VCaP (cell line): Measurements from ENCODE around the gene ROBO1.

Experiments used
- H3K27ac ChIP-seq: fragments of 450-650 bp; 2 replicates; pipeline ENCODE4 v1.5.1; 2017
- TF ChIP-seq, protein P1 (sequence below): fragments of 450-650 bp; conservative IDR thresholded peaks from 2 replicates; pipeline ENCODE4 v1.5.1; 2017; ENCODE audit warnings: mild to moderate bottlenecking, moderate library complexity

ROBO1 gene

DNA sequence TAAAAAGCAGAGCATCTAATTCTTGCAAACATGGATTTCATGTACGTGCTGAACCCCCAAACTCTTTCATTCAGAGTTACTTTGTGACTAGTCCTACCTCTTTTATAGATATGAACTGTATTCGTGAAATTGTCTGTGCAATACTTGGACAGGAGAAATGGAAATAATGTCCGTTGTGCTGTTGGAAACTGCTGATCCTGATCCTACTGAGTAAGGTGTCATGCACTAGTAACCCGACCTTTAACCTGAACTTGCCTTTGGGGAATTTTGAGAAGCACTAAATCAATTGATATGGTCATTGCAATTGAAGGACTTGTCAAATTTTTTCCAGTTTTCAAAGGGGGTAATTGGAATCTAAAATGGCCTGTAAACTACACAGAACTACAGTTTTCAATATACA lies 856.4 kb downstream of the ROBO1 start:
- TF ChIP-seq, protein P1, sequence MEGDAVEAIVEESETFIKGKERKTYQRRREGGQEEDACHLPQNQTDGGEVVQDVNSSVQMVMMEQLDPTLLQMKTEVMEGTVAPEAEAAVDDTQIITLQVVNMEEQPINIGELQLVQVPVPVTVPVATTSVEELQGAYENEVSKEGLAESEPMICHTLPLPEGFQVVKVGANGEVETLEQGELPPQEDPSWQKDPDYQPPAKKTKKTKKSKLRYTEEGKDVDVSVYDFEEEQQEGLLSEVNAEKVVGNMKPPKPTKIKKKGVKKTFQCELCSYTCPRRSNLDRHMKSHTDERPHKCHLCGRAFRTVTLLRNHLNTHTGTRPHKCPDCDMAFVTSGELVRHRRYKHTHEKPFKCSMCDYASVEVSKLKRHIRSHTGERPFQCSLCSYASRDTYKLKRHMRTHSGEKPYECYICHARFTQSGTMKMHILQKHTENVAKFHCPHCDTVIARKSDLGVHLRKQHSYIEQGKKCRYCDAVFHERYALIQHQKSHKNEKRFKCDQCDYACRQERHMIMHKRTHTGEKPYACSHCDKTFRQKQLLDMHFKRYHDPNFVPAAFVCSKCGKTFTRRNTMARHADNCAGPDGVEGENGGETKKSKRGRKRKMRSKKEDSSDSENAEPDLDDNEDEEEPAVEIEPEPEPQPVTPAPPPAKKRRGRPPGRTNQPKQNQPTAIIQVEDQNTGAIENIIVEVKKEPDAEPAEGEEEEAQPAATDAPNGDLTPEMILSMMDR: no peak
- H3K27ac ChIP-seq: no peak overlapping the region

DNA sequence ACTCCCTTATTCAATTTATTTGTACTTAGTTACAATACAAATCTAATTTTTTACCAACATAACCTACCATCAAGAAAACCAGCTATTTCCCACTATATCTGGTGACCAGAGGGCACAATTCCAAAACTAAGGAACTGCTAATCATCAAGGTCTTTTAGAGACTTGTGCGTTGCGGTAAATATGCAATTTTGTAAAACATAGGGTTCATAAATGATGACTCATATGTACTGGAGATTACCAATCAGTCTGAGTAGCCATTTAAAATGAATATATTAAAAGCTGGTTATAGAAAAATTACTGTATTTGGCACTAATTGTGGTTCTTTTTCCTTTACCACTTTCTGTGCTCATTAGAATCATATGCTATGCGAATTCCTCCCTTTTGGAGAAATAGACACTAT lies 859.6 kb downstream of the ROBO1 start:
- TF ChIP-seq, protein P1: no peak
- no peak overlapping the region for H3K27ac ChIP-seq

DNA sequence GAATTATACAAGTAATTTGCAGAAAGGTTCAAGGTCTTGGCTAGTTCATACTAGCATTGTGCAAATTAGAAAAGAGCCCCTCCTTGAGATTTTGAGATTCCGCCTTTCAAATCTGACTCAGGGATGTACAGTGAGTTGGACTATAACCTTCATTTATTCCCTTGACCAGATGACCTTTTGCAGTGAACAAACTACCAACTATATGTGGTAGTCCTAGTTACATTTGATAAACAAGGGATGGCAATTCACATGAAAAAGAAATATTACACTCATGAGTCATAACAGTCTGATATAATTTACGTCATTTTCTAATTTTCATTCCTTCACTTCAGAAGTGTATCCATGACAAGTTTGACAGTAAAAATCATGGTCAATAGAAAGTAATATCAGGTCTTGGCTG lies 860.4 kb downstream of the ROBO1 start:
- no peak overlapping the region for H3K27ac ChIP-seq
- TF ChIP-seq, protein P1: no peak

DNA sequence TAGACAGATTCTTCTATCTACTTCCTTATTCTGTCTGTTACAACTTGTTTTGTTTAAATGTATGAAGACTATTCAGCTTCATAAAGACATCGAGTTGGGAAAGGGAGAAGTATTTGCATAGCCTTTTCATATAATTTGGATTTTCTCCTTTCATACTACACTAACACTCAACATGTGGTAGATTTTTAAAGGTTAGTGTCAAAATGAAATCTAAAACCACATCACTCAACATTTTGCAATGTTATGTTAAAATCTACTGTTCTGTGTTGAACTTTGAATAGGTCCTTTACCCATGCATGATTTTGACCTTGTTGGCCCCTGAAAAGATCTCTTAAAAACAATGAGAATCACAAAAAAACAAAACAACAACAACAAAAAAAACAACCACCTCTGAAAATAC lies 860.9 kb downstream of the ROBO1 start:
- TF ChIP-seq, protein P1: no peak
- H3K27ac ChIP-seq: no peak overlapping the region

DNA sequence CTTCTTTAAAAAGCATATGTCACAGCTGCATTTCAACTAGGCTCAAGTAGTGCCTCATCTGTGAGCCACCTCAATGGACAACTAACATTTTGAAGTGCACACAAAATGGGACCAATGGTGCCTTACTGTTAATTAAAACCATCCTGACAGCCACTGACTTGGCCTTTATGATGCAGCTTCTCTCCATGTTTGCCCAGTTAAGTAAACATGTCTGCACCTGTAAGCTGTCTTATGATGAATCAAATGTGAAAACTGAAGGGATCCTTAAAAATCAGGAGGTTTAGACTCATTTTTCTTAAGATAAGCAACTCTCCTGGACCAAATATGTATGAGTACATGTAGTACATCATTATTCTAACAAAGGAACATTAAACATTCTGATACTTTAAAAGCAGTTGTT lies 861.6 kb downstream of the ROBO1 start:
- no peak overlapping the region for H3K27ac ChIP-seq
- TF ChIP-seq, protein P1: no peak

DNA sequence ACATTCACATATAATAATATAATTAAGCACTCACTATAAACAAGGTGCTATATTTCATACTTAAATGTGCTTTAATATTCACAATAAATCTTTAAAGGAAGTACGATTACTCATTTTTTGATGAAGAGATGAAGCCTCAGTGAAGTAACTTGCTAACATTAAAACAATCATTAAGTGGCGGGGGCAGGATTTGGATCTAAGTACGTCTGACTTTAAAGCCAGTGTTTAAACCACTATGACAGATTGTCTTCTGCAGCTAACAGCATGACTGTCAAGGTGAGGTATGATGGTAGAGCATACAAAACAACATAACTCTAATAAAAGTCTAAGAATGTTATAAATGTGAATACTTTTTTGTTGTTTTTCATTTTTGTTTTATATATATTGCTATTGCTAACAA lies 862.1 kb downstream of the ROBO1 start:
- TF ChIP-seq, protein P1: no peak
- H3K27ac ChIP-seq: no peak overlapping the region

DNA sequence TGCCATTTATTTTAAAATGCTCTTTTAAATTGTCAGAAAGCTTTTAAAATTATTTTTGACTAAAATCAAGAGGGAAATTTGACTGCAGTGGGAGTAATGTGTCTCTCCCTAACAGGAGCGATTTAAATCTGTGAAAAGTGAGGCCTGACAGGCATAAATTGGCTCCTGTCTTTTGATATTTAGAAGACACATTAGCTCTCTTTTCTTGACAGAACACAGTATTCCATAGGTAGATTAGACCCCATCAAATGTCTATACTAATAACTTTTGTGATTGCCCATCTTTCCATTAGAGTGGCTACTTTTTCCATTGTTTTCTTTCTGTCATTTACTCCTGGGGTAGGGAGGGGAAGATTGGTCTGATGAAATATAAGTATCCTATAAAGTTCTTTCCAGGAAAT lies 866.3 kb downstream of the ROBO1 start:
- no peak overlapping the region for H3K27ac ChIP-seq
- TF ChIP-seq, protein P1: no peak

DNA sequence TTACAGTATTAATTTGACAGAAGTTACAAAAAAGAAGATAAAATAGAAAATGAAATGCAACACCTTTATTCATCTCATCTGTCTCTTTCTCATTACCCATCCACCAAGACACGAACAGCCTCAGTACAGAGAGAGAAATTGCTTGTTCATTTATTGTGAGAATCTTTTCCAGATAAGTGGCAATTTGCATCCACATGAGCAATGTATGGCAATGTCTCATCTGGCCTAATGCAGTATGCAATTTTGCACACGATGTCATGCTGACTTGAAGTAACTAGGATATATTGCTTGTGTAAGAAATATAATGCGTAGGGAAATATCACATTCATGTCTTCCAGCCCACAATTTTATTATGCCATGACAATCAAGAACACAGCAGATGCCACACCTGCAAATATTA lies 866.9 kb downstream of the ROBO1 start:
- no peak overlapping the region for H3K27ac ChIP-seq
- TF ChIP-seq, protein P1: no peak
